NCI-H2227 (cell line): ENCODE results near the gene ROPN1L.
A peak's percentile ranks its signal among the peaks of the same experiment; 100 is the strongest.
"Not testable (repeated sequence)": the region's sequence is repeated elsewhere in the genome, so short reads cannot be mapped to it uniquely, and the experiment has no call there.

Experiments used
- DNase-seq: peaks from one replicate; lab custom pipeline; 2025; ENCODE audit not compliant: unreplicated experiment; lab: John Stamatoyannopoulos, UW

ROPN1L gene

GRCh38 chr5:10500669-10501068 is 59.0 kb downstream of the ROPN1L start:
- no peak for DNase-seq

- DNase-seq: no peak
Observed at GRCh38 chr5:10501554-10502075, 59.9 kb downstream of the ROPN1L start.

- no peak for DNase-seq
Observed at GRCh38 chr5:10502130-10502529, 60.5 kb downstream of the ROPN1L start.

GRCh38 chr5:10502578-10502977 is 60.9 kb downstream of the ROPN1L start:
- no peak for DNase-seq

- no peak for DNase-seq
Observed at GRCh38 chr5:10503321-10503720, 61.6 kb downstream of the ROPN1L start.

- no peak for DNase-seq
Observed at GRCh38 chr5:10503997-10504793, 62.5 kb downstream of the ROPN1L start.

- no peak for DNase-seq
Observed at GRCh38 chr5:10505517-10506095, 63.9 kb downstream of the ROPN1L start.

- DNase-seq: no peak
Observed at GRCh38 chr5:10506535-10506934, 64.9 kb downstream of the ROPN1L start.

GRCh38 chr5:10507575-10508096 is 66.0 kb downstream of the ROPN1L start:
- peak; percentile 55 for DNase-seq

- DNase-seq: no peak
Observed at GRCh38 chr5:10509575-10509974, 67.9 kb downstream of the ROPN1L start.

- no peak for DNase-seq
Observed at GRCh38 chr5:10511741-10512640, 70.3 kb downstream of the ROPN1L start.

GRCh38 chr5:10513501-10514442 is 72.1 kb downstream of the ROPN1L start:
- no peak for DNase-seq

- DNase-seq: not testable (repeated sequence)
Observed at GRCh38 chr5:10514572-10514971, 72.9 kb downstream of the ROPN1L start.
